ENCODE results near the gene CDK5RAP1.

- TF ChIP-seq JUND (IDR thresholded peaks at IDR 0.05) (no peak), GABPA (IDR thresholded peaks at IDR 0.05 in 1 of 2, conservative IDR thresholded peaks at IDR 0.05 in 1 of 2) (no peak), CTCF (IDR thresholded peaks at IDR 0.05; ENCODE audit: low read depth, low read length, missing input control) (no peak), REST (IDR thresholded peaks at IDR 0.05) (no peak), NR2F2 (IDR thresholded peaks at IDR 0.05) (no peak), HNF4G (IDR thresholded peaks at IDR 0.05) (no peak), ZBTB33 (IDR thresholded peaks at IDR 0.05) (no peak), TAF1 (conservative IDR thresholded peaks at IDR 0.05) (no peak), MAX (IDR thresholded peaks at IDR 0.05) (no peak), SP1 (IDR thresholded peaks at IDR 0.05) (no peak), RAD21 (IDR thresholded peaks at IDR 0.05) (no peak), YY1 (IDR thresholded peaks at IDR 0.05) (no peak), FOXA1 (IDR thresholded peaks at IDR 0.05) (no peak), ATF3 (IDR thresholded peaks at IDR 0.05) (no peak)
These were observed 40.0 kb upstream of the CDK5RAP1 start for GRCh38 chr20:33441142-33441955.

Measured in liver (tissue), 3 donors.